SK-N-SH (cell line): ENCODE measurements around the gene LONRF3. TPM values are rescaled to one million over a fixed set of nuclear protein-coding genes. Genes with fewer than 3 reads are reported as not detected.

ENCODE experiments used
- CTCF ChIA-PET: fragments of 300-600, 350-600 bp; formaldehyde crosslinking; extraction: SDS; loops from one replicate; lab custom pipeline; 2021; lab: Yijun Ruan, JAX
- POLR2A ChIA-PET: fragments of 350-600 bp; sonication (Branson Sonifier 250); formaldehyde crosslinking; extraction: SDS; loops from one replicate; lab custom pipeline; 2020; ENCODE audit warnings: antibody characterized with exemption, inconsistent platforms; lab: Yijun Ruan, JAX
- DNase-seq: peaks from one replicate; pipeline ENCODE4 v3.0.0; 2012
- H2AFZ ChIP-seq: fragments of 200-600 bp; sonication (generic); 2 replicates; pipeline ENCODE4 v1.8.1; 2016; ENCODE audit warnings: antibody characterized with exemption, mild to moderate bottlenecking, low read depth
- H3F3A ChIP-seq: fragments of 200-600 bp; sonication (generic); replicated peaks from 2 replicates; pipeline ENCODE3; 2016; ENCODE audit warnings: antibody characterized with exemption, mild to moderate bottlenecking; ENCODE audit not compliant: insufficient read depth
- H3K27ac ChIP-seq, 2 experiments: fragments of 200-500 bp in 1 of 2; fragments of 200-600 bp in 1 of 2; sonication (Bioruptor generic) in 1 of 2; sonication (generic), shearing (Covaris generic) in 1 of 2; 2 replicates each; pipeline versions ENCODE4 v1.5.1 to v1.6.1; 2014 to 2016; ENCODE audit warnings: low read depth in 2 of 2, inconsistent platforms in 1 of 2, low read length in 1 of 2, mild to moderate bottlenecking in 1 of 2, mixed read lengths in 1 of 2
- H3K27me3 ChIP-seq: fragments of 200-600 bp; sonication (generic), shearing (Covaris generic); 2 replicates; pipeline ENCODE4 v1.6.1; 2016; ENCODE audit warnings: mixed run types; ENCODE audit not compliant: insufficient read depth
- H3K36me3 ChIP-seq, 2 experiments: fragments of 200-500 bp in 1 of 2; fragments of 200-600 bp in 1 of 2; sonication (Bioruptor generic) in 1 of 2; sonication (generic) in 1 of 2; replicated peaks in 1 of 2; 2 replicates each; pipeline versions ENCODE3 to v1.5.1; 2014 to 2016; ENCODE audit warnings: low read length in 1 of 2, mild to moderate bottlenecking in 1 of 2; ENCODE audit not compliant: insufficient read depth in 2 of 2, control insufficient read depth in 1 of 2
- H3K4me1 ChIP-seq, 2 experiments: fragments of 200-500 bp in 1 of 2; fragments of 200-600 bp in 1 of 2; sonication (Bioruptor generic) in 1 of 2; sonication (generic), shearing (Covaris generic) in 1 of 2; 2 replicates each; pipeline versions ENCODE4 v1.5.1 to v1.6.1; 2014 to 2016; ENCODE audit warnings: low read depth in 1 of 2, low read length in 1 of 2, mixed run types in 1 of 2; ENCODE audit not compliant: insufficient read depth in 2 of 2, control insufficient read depth in 1 of 2
- H3K4me2 ChIP-seq: fragments of 200-600 bp; sonication (generic), shearing (Covaris generic); 2 replicates; pipeline ENCODE4 v1.6.1; 2017; ENCODE audit warnings: mixed run types
- H3K4me3 ChIP-seq, 2 experiments: fragments of 200-500 bp in 1 of 2; fragments of 200-600 bp in 1 of 2; sonication (Bioruptor generic) in 1 of 2; sonication (generic), shearing (Covaris generic) in 1 of 2; 2 replicates each; pipeline versions ENCODE4 v1.5.1 to v1.8.1; 2014 to 2016; ENCODE audit warnings: low read depth in 2 of 2, inconsistent platforms in 1 of 2, low read length in 1 of 2, mild to moderate bottlenecking in 1 of 2, mixed read lengths in 1 of 2, moderate library complexity in 1 of 2
- H3K79me2 ChIP-seq: fragments of 200-600 bp; sonication (generic); 2 replicates; pipeline ENCODE4 v1.8.1; 2017; ENCODE audit warnings: mild to moderate bottlenecking; ENCODE audit not compliant: insufficient read depth
- H3K9ac ChIP-seq: fragments of 200-600 bp; sonication (generic); 2 replicates; pipeline ENCODE4 v1.6.1; 2017; ENCODE audit warnings: mixed run types
- H3K9me2 ChIP-seq: fragments of 200-600 bp; sonication (generic); 2 replicates; pipeline ENCODE4 v1.6.1; 2017; ENCODE audit warnings: mixed run types
- H3K9me3 ChIP-seq: fragments of 200-600 bp; sonication (generic); 2 replicates; pipeline ENCODE4 v1.6.1; 2017; ENCODE audit warnings: mixed run types, mild to moderate bottlenecking, moderate library complexity
- H4K20me1 ChIP-seq: fragments of 200-600 bp; sonication (generic); 2 replicates; pipeline ENCODE4 v1.6.1; 2017; ENCODE audit warnings: mild to moderate bottlenecking, mixed run types; ENCODE audit not compliant: insufficient read depth
- CHD2 ChIP-seq: fragments of 150-350 bp; IDR thresholded peaks from 2 replicates; pipeline ENCODE4 v1.6.1; 2018; ENCODE audit warnings: low read length; ENCODE audit not compliant: partially characterized antibody
- EZH2phosphoT487 ChIP-seq: fragments of 200-600 bp; sonication (generic); IDR thresholded peaks from 2 replicates; pipeline ENCODE4 v1.6.1; 2017; ENCODE audit warnings: low read depth, mixed run types, mild to moderate bottlenecking, antibody characterized with exemption, moderate library complexity, borderline replicate concordance
- FOXJ3 ChIP-seq: sonication (generic); formaldehyde crosslinking; IDR thresholded peaks from 2 replicates; pipeline ENCODE4 v1.5.1; 2020; ENCODE audit warnings: mild to moderate bottlenecking, missing genetic modification reagents
- GATA2 ChIP-seq: sonication (generic); formaldehyde crosslinking; IDR thresholded peaks from 2 replicates; pipeline ENCODE4 v1.5.0; 2020; ENCODE audit warnings: mild to moderate bottlenecking, missing genetic modification reagents
- MXI1 ChIP-seq: IDR thresholded peaks from 2 replicates; pipeline ENCODE4 v1.6.1; 2012; ENCODE audit warnings: mild to moderate bottlenecking, low read depth, low read length, improper control_type of control experiment
- POLR2AphosphoS5 ChIP-seq: IDR thresholded peaks from 2 replicates; pipeline ENCODE4 v1.6.1; 2012; ENCODE audit warnings: low read depth, low read length
- SMC3 ChIP-seq: IDR thresholded peaks from 2 replicates; pipeline ENCODE4 v1.6.1; 2012; ENCODE audit warnings: low read depth, low read length, improper control_type of control experiment
- TAF1 ChIP-seq: IDR thresholded peaks from 2 replicates; pipeline ENCODE4 v1.6.1; 2012; ENCODE audit warnings: low read depth, mild to moderate bottlenecking, low read length, moderate library complexity, borderline replicate concordance
- WGBS: methylation state at CpG from one replicate; pipeline ENCODE4 v1.1.6; 2017; ENCODE audit warnings: low lambda C conversion rate; 5-methylcytosine and 5-hydroxymethylcytosine counted together
- polyA plus RNA-seq, 3 experiments: library from polyadenylated mRNA; depleted of rRNA; stranded (reverse); fragments of >200 nt; gene quantifications; 2 replicates each; pipeline ENCODE4 v1.2.3, GENCODE V29; 2012
- TF ChIP-seq, protein P1 (sequence below): fragments of 150-350 bp; IDR thresholded peaks from 2 replicates; pipeline ENCODE4 v1.6.1; 2017; ENCODE audit warnings: antibody characterized with exemption, low read length, low read depth, borderline replicate concordance
- TF ChIP-seq, protein P2 (sequence below): fragments of 200-600 bp; sonication (generic); IDR thresholded peaks from 2 replicates; pipeline ENCODE4 v1.6.1; 2017; ENCODE audit warnings: antibody characterized with exemption, mild to moderate bottlenecking, moderate library complexity
- TF ChIP-seq, protein P3 (sequence below): IDR thresholded peaks from 2 replicates; pipeline ENCODE4 v1.6.1; 2012; ENCODE audit warnings: mild to moderate bottlenecking, low read depth, low read length, moderate library complexity
- TF ChIP-seq, protein P4 (sequence below): IDR thresholded peaks from 2 replicates; pipeline ENCODE4 v1.4.0; 2012; ENCODE audit warnings: low read depth, borderline replicate concordance

Gene LONRF3
- polyA plus RNA-seq, 1 of the 3 experiments (the other 2 are of a cell fraction), result 0.07 TPM

DNA sequence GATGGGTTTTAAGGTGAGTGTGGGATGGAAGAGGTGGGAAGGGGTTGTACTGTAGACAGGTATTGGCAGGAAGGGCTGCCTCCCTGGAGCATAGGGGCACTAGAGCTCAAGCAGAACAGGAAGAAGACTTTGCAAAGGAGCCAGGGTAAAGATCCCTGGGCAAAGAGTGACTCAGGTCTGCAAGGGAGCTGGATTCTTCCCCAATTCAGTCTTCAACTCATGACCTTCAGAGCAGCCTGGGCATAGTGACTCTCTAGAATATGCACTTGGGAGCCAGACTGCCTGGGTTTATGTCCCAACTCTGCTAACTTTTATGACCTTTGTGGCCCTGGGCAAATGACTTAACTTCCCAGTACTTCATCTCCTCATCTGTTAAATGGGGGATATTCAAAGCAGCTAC, 4.0 kb downstream of the LONRF3 start:
- H3K9me3 ChIP-seq, result no peaks in the 10 kb centered on the region
- no peak overlapping the region for H3K4me2 ChIP-seq
- POLR2A ChIA-PET, result no interaction called here
- no peak overlapping the region for H3K9ac ChIP-seq
- H3F3A ChIP-seq, result no peaks in the 10 kb centered on the region
- CTCF ChIA-PET, result no interaction called here
- H4K20me1 ChIP-seq, result no peaks in the 10 kb centered on the region
- H3K36me3 ChIP-seq, result no peaks in the 10 kb centered on the region
- TF ChIP-seq, protein P1, sequence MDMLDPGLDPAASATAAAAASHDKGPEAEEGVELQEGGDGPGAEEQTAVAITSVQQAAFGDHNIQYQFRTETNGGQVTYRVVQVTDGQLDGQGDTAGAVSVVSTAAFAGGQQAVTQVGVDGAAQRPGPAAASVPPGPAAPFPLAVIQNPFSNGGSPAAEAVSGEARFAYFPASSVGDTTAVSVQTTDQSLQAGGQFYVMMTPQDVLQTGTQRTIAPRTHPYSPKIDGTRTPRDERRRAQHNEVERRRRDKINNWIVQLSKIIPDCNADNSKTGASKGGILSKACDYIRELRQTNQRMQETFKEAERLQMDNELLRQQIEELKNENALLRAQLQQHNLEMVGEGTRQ, result no peak
- TF ChIP-seq CHD2 (no peak), POLR2AphosphoS5 (no peak), MXI1 (no peak)
- H3K9me2 ChIP-seq, result no peaks in the 10 kb centered on the region
- DNase-seq, result no peak
- no peak overlapping the region for H3K4me3 ChIP-seq
- no peaks in the 10 kb centered on the region for H3K79me2 ChIP-seq
- H3K27me3 ChIP-seq, result peaks cover 55% of the 10 kb centered on the region
- H3K4me1 ChIP-seq, result no peaks in the 10 kb centered on the region; a peak in 1 of 4 replicates
- H3K27ac ChIP-seq, result no peak overlapping the region
- H2AFZ ChIP-seq, result no peak overlapping the region

DNA sequence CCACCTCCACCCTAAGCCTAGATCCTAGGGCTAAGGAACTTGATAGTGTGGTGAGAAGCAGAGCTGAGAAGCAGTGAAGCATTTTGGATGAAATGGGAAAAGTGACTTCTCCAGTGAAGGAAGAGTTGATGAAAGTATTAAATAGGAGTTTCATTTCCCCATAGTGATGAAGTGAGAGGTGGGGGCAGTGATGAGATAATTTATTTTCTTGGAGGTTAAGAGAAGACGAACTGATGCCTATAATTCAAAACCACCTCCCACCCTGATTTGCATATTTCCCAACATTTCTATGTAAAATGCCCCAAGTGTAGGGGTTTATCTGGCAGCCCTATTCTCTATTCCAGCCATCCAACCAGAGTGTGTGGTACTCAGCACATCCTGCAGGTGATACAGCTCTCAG, 6.3 kb downstream of the LONRF3 start:
- WGBS, result 12% methylated on average over 1 of the region's 1 CpG
- Histone ChIP-seq H3K4me1 (no peaks in the 10 kb centered on the region; a peak in 1 of 4 replicates), H3K4me3 (no peak overlapping the region), H3K27me3 (peaks cover 57% of the 10 kb centered on the region), H2AFZ (no peak overlapping the region), H3K27ac (no peak overlapping the region), H3K9ac (no peak overlapping the region), H4K20me1 (no peaks in the 10 kb centered on the region), H3K9me2 (no peaks in the 10 kb centered on the region), H3K9me3 (no peaks in the 10 kb centered on the region), H3K4me2 (no peak overlapping the region), H3K36me3 (no peaks in the 10 kb centered on the region), H3K79me2 (no peaks in the 10 kb centered on the region), H3F3A (no peaks in the 10 kb centered on the region)
- TF ChIP-seq FOXJ3 (CRISPR knock-in tag) (no peak), SMC3 (no peak), EZH2phosphoT487 (no peak), MXI1 (no peak), GATA2 (CRISPR knock-in tag) (no peak), TAF1 (no peak)
- TF ChIP-seq, protein P2, sequence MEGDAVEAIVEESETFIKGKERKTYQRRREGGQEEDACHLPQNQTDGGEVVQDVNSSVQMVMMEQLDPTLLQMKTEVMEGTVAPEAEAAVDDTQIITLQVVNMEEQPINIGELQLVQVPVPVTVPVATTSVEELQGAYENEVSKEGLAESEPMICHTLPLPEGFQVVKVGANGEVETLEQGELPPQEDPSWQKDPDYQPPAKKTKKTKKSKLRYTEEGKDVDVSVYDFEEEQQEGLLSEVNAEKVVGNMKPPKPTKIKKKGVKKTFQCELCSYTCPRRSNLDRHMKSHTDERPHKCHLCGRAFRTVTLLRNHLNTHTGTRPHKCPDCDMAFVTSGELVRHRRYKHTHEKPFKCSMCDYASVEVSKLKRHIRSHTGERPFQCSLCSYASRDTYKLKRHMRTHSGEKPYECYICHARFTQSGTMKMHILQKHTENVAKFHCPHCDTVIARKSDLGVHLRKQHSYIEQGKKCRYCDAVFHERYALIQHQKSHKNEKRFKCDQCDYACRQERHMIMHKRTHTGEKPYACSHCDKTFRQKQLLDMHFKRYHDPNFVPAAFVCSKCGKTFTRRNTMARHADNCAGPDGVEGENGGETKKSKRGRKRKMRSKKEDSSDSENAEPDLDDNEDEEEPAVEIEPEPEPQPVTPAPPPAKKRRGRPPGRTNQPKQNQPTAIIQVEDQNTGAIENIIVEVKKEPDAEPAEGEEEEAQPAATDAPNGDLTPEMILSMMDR, result no peak
- TF ChIP-seq, protein P3, sequence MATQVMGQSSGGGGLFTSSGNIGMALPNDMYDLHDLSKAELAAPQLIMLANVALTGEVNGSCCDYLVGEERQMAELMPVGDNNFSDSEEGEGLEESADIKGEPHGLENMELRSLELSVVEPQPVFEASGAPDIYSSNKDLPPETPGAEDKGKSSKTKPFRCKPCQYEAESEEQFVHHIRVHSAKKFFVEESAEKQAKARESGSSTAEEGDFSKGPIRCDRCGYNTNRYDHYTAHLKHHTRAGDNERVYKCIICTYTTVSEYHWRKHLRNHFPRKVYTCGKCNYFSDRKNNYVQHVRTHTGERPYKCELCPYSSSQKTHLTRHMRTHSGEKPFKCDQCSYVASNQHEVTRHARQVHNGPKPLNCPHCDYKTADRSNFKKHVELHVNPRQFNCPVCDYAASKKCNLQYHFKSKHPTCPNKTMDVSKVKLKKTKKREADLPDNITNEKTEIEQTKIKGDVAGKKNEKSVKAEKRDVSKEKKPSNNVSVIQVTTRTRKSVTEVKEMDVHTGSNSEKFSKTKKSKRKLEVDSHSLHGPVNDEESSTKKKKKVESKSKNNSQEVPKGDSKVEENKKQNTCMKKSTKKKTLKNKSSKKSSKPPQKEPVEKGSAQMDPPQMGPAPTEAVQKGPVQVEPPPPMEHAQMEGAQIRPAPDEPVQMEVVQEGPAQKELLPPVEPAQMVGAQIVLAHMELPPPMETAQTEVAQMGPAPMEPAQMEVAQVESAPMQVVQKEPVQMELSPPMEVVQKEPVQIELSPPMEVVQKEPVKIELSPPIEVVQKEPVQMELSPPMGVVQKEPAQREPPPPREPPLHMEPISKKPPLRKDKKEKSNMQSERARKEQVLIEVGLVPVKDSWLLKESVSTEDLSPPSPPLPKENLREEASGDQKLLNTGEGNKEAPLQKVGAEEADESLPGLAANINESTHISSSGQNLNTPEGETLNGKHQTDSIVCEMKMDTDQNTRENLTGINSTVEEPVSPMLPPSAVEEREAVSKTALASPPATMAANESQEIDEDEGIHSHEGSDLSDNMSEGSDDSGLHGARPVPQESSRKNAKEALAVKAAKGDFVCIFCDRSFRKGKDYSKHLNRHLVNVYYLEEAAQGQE, result no peak
- TF ChIP-seq, protein P1, result no peak
- TF ChIP-seq, protein P4, sequence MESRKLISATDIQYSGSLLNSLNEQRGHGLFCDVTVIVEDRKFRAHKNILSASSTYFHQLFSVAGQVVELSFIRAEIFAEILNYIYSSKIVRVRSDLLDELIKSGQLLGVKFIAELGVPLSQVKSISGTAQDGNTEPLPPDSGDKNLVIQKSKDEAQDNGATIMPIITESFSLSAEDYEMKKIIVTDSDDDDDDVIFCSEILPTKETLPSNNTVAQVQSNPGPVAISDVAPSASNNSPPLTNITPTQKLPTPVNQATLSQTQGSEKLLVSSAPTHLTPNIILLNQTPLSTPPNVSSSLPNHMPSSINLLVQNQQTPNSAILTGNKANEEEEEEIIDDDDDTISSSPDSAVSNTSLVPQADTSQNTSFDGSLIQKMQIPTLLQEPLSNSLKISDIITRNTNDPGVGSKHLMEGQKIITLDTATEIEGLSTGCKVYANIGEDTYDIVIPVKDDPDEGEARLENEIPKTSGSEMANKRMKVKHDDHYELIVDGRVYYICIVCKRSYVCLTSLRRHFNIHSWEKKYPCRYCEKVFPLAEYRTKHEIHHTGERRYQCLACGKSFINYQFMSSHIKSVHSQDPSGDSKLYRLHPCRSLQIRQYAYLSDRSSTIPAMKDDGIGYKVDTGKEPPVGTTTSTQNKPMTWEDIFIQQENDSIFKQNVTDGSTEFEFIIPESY, result no peak
- ChIA-PET POLR2A (no interaction called here), CTCF (no interaction called here)
- no peak for DNase-seq
